ENCODE results near the gene EME2.

GRCh38 chr16:1761751-1762150 lies 10.9 kb upstream of the EME2 start:
- TF ChIP-seq CTCF (IDR thresholded peaks at IDR 0.05) = no peak
- no peak for TF ChIP-seq POLR2A (IDR thresholded peaks at IDR 0.05; ENCODE audit: low read depth)
- TF ChIP-seq POLR2AphosphoS5 (IDR thresholded peaks at IDR 0.05) = no peak
- no peak for TF ChIP-seq EP300 (IDR thresholded peaks at IDR 0.05)
